SK-N-MC (cell line): ENCODE measurements around the gene PLXNA4.

Source experiments
- EZH2 ChIP-seq: fragments of 200-600 bp; sonication (generic); IDR thresholded peaks from one replicate; pipeline ENCODE4 v1.6.1; 2017; ENCODE audit warnings: antibody characterized with exemption
- POLR2AphosphoS5 ChIP-seq: IDR thresholded peaks from 2 replicates; pipeline ENCODE4 v1.6.1; 2012; ENCODE audit warnings: mild to moderate bottlenecking, low read depth, low read length, borderline replicate concordance

- TF ChIP-seq EZH2 (no peak), POLR2AphosphoS5 (no peak)
These were observed 461.9 kb downstream of the PLXNA4 start for GRCh38 chr7:132114411-132114810.
